ENCODE data around the gene EFCAB8.
"Not testable (repeated sequence)": the region's sequence is repeated elsewhere in the genome, so short reads cannot be mapped to it uniquely, and the experiment has no call there.

EFCAB8 gene

DNA sequence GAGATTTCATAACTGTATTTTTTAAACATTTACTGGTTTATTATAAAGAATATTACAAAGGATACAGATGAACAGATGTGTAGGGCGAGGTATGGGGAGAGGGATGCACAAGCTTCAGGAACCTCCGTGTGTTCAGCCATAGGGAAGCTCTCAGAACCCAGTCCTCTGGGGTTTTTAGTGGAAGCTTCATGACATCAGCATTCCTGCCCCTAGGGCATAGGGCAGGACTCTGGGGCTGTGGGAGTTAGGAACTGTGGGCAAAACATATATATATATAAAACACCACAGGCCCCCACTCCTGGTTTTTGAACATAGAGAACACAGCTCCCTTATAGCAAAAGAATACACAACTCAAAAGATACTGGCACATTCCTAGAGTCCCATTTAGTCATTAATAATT is 21.9 kb downstream of the EFCAB8 start:
- FAIRE-seq: no peak
- no peak for DNase-seq (ENCODE audit: insufficient read length, low spot score)

DNA sequence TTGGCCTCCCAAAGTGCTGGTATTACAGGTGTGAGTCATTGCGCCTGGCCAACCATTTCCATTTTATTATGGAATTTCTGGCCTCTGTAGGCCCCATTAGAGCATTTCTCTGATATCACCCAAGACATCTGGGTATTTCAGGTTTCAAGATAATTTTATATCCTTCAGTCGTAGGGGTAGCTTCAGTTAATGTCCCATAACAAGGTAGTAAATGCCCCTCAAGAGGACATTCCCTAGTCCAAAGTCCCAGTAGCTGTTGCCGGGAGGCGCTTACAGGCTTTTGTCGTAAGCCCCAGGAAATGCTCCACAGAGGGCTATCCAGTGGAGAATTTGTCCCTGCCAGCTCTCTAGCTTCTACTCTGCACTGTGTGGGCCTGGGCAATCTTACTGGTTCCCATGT is 24.4 kb downstream of the EFCAB8 start:
- DNase-seq (ENCODE audit: insufficient read length, low spot score) (no peak), FAIRE-seq (no peak)

DNA sequence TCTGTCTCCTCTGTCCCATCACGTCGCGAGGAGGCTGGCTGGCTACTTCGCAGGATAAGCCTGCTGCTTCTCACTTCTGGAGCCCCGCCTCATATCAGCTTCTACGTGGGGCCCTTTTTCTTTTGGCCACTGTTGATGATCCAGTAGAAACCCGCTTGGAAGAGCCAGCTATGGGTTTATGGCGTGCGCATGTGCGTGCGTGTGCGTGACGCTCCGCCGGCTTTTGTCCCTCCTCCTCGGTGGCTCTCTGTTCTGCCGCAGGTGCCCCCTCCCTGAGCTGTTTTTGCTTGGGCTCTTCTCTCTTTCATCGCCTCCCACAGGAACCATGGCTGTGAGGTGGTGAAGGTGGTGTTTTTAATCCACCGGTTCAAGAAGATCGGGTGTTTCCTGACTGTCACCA is 26.5 kb downstream of the EFCAB8 start:
- FAIRE-seq: no peak
- no peak for DNase-seq (ENCODE audit: insufficient read length, low spot score)

DNA sequence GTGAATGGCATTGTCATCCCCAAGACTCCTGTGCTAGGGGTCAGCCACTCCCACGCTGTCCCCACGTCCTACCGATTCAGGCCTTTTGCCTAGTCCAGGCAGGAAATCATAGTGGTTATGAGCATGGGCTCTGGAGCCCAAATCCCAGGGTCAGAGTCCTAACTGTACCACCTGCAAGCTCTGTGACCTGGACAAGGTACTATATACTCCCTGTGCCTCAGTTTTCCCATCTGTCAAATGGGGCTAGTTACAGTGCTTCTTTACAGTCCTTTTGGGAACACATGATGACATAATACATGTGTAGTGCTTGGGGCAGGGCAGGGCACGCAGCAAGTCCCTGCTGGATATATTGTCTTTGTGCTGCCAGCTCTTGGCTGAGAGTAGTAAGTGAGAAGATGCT is 27.2 kb downstream of the EFCAB8 start:
- DNase-seq (ENCODE audit: insufficient read length, low spot score): no peak
- no peak for FAIRE-seq

DNA sequence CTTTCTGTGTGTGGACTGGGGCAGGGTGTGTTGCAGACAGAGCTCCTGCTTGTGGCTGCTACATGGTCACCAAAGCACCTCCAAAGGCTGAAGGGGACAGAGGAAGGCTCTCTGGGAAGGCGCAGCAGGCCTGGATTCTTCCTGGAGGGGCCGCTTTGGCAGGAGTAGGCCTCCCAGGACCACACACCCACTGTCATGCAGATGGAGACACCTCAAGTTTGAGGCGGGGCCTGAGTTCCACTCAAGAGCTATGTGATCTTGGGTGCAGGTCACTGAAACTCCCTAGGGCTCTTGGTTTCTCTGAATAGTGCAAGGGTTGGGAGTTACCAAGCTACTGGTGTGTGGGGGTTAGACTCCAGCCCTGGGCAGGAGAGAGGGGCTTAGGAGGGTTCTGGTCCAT is 27.9 kb downstream of the EFCAB8 start:
- FAIRE-seq (no peak), DNase-seq (ENCODE audit: insufficient read length, low spot score) (no peak)

DNA sequence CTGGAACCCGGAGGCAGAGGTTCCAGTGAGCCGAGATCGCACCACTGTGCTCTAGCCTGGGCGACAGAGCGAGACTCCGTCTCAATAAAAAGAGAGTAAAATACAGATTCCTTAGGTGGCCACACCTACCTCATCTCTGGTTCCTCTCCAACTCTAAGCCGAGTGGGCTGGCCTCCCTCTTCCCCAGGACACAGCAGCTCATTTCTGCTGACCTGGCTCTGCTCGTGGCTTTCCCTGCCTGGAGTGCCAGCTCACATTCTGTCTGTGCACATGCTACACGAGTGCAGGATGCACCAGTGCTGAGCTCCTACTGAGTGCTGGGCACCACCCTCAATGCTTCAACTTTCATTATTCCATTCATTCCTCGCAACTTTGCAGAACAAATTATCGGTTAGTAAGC is 28.8 kb downstream of the EFCAB8 start:
- no peak for FAIRE-seq
- DNase-seq (ENCODE audit: insufficient read length, low spot score): no peak

DNA sequence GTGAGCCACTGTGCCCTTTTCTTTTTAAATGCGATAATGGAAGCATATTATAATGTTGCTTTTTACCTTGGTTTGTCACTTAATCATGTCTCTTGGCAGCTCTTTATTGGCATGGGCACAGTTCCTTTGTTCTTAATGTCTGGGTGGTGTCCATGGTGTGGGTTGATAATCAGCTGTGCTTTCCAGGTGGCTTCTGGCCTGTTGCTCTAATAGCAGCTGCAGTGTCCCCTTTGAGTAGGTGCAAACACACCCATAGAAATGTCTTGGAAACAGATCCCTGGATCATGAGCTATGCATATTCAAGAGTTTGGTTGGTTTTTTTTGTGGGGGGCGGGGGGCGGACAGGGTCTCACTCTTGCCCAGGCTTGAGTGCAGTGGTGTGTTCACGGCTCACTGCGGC is 29.9 kb downstream of the EFCAB8 start:
- no peak for DNase-seq (ENCODE audit: insufficient read length, low spot score)
- FAIRE-seq: no peak

DNA sequence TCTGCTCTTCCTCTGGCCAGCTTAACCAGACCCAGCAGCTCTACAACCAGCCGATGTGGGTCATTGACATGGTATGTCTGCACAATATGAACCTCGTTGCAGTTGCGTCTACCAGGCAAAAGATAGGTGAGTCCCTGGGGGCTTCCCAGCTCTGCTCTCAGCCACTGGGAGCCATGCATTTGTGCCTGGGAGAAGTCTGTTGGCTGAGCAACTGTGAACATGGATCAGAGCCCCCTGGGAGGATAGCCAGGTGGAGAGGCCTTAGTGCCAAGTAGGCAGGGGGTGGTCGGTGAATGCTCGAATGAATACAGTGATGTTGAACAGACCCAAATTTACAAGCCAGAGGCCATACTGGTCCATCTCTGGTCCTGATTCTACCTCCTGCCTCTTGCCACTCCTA is 30.6 kb downstream of the EFCAB8 start:
- no peak for FAIRE-seq

DNA sequence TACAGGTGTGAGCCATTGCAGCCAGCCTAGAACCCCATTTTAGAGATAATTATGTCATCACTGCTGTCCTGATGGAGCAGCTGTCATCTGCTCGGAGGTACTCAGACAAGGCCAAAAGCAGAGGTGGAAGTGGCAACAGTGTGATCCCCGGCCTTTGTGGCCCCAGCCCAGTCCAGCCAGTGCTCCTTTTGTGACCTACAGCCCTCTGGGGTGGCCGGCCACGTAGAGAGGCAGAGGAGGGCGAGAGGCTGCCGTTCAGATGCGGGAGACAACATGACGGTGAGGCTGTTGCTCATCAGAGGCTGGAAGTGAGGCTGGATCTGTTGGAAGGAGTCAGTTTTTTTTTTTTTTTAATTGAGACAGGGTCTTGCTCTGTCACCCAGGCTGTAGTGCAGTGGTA is 32.8 kb downstream of the EFCAB8 start:
- DNase-seq (ENCODE audit: insufficient read length, low spot score) (no peak), FAIRE-seq (no peak)

More for the DNA sequence above, 30.6 kb downstream of the EFCAB8 start:
- no peak for DNase-seq (ENCODE audit: insufficient read length, low spot score)

DNA sequence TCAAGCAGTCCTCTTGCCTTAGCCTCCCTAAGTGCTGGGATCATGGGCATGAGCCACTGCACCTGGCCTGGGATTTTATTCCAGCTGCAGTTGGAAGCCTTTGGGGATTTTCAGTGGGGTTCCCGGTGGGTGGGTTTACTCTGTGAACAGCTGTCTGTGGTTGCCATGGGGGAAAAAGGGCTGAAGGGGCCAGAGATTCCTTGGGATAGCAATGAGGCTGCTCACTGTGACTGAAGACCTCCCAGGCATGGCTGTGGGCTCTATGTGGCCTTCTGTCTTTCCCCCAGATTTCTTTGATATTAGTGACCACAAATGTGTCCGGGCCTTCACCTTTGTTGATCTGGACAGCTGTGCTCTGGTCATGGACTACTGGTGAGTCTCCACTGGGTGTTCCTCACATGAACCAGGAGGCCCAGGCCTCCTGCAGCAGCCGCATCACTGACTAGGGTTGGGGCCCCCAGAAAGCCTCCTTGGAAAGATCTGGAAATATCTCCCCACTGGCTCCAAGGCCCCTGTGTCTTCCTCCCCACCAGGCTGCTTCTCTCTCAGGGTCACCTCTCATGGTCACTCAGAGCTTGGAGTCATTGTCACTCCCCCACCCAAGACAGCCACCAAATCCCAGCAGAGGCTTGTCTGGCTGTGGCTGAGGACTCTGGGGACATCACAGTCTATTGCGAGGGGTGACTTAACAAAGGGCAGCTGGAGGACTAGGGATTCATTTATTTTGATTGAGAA is 33.4 kb downstream of the EFCAB8 start:
- DNase-seq (ENCODE audit: insufficient read length, low spot score): no peak
- no peak for FAIRE-seq

DNA sequence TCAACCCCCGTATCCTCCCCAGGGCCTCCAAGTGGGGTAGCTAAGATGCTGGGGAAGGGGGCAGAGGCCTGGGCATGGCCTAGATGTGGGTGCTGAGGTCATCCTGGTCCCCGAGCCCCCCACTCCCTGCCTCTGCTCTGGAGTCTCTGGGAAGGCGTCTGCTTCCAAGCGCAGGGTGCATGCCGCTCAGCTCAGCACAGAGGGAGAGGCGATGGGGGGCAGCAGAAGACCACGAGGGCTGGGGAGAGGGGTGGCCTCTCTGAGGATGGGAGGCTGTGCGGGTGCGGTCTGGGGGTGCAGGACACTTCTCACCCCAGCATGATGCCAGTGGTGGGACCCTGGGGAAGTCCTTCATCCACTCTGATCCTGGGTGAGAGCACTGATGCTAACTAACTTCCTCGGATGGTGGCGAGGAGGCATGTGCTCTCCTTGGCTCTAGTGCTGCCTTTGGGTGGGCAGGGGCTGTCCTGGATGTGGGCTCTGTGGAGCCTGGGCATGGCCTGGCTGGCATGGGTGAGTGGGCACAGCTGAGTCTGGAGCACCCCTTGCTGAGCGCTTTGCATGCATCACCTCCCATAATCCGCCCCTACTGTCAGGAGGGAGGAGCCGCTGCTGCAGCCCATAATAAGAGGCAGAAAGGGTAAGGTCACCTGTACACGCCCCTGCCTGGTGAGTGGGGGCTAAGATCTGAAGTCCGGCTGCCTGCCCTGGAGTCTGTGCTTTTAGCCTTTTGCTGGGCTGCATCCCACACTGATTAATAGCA is 34.7 kb downstream of the EFCAB8 start:
- FAIRE-seq: no peak
- DNase-seq (ENCODE audit: insufficient read length, low spot score): no peak

DNA sequence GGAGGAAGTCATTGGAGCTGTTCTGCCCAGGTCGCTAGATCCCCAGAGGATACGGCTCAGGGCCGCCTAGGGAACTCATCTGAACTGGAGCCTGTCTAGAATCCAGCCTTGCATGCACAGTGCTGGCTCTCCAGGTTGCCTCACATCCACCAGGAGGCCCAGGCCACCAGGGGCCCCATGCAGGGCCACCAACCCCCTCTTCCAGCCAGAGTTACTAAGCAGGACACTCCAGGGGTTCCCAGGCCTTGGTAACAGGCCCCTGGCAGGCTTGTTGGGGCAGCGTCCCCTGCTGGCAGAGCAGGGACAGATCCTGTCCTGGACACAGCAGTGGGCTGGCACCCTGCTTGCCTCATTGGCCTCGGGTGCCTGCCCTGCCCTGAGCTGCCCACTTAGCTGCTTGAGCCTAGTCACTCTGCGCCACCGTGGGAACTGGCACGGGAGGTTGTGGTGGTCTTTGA is 35.3 kb downstream of the EFCAB8 start:
- DNase-seq (ENCODE audit: insufficient read length, low spot score) (peak; percentile 48), FAIRE-seq (no peak)

DNA sequence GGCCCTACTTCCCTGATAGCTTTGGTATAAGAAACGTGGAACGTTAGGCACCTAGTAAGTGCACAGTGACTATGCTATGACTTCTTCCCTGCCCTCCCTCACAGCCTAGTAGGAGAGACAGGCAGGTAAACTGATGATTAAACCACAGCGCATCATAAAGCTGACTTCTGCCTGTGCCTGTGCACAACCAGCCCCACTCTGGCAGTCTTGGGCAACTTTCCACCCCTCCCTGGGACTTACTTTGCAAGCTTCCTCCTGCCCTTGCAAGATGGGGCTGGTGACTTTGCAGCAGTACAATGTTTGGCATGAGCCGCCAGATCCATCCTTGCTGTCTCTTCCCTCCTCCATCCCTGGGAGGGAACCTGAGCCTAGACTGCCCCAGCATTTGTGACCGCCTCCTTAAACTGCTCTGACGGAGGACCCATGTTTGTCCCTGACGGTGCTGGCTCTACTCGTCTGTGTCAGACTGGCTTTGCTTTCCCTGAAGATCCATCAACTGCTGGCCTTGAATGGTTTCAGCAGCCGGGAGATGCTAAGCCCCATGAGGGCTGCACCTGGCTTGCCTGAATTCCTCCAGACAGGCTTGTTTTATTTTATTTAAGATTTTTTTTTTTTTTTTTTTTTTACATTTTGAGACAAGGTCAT is 36.1 kb downstream of the EFCAB8 start:
- DNase-seq (ENCODE audit: insufficient read length, low spot score) (no peak), FAIRE-seq (peak; percentile 42)

DNA sequence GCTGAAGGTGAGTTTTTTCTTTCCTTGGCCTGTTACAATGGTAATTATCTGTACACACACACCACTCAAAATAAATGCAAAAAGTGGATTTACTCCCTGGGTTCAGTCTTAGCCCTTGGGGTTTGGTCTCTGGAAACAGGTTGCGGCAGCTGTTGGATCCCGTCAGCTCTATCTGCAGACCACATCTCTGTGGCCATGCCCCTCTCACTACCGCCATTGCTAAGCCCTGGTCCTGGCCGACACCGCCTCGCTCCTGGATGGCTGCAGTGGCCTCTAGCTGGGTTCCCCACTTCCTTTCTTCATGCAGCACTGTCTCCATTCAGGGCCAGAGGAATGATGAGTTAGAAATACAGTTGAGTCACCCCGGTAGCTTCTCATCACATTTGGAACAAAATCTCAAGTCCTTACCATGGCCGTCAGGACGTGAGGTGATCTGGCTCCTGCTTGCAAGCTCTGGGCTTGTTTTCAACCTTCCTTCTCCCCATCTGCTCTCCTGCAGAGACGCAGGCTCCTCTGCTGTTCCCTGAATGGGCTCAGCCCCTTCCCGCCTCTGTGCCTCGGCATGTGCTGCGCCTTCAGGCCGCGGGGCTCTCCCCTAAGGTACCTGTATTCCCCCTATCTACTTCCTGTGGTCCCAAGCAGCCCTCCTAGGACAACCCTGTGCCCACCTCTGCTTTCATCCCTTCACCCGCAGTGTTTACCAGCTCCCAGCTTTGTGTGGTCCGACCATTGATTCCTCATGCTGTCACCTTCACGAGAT is 38.0 kb downstream of the EFCAB8 start:
- DNase-seq (ENCODE audit: insufficient read length, low spot score): no peak
- no peak for FAIRE-seq

DNA sequence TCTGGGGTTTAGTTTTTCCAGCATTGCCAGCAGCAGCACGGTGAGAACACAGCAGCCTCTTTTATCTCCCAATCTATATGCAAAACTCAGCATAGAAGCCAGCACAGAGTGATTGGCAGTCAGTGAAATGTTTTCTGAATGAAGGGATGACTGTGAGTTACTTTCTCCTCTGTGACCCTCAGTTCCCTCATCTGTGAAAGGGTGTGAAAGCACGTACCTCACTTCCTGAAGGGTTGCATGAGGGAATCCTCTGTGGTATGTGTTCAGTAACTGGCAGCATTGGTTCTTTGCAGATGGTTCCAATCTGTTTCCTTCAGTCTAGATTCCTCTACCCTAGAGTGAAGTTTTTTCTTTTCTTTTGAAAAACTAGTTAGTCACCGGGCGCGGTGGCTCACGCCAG is 40.0 kb downstream of the EFCAB8 start:
- FAIRE-seq (no peak), DNase-seq (ENCODE audit: insufficient read length, low spot score) (no peak)

DNA sequence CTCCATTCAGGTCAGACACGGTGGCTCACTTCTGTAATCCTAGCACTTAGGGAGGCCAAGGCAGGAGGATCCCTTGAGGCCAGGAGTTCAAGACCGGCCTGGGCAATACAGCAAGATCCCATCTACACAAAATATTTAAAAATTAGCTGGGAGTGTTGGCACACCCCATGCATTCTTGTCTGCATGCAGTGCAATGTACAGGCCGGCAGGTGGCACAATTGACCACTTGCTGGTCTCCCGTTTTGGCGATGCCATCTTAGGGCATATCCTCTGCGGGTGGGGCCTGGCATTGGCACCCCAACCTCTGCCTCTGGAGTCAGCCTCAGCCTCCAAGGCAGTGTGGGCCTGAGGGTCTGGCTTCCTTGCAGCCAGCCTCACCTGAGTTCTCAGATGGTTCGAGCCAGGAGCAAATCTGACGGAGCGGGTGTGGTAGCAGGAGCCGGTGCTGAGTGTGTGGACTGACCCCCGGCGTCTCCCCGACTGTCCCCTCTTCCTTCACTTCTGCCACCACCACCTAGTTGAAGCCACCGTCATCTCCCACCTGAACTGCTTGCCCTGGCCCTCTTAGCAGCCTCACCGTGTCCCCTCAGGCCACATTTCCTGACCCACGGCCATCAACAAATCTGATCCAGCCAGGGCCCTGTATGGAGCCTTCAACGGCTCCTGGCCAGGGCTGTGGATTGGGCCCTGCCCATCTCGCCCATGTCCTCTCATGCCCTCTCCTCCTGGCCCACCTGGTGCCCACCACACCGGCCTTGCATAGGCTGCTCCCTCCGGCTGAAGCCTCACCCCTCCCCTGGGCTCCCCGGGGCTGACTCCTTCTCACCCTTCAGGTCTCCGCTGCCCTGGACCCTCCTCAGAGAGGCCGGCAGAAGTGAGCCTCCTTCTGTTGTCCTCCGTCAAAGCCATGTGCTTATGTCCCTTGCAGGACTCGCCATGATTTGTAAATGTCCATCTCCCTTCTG is 44.0 kb downstream of the EFCAB8 start:
- DNase-seq (ENCODE audit: insufficient read length, low spot score): peak; percentile 87
- peak; percentile 87 for FAIRE-seq

DNA sequence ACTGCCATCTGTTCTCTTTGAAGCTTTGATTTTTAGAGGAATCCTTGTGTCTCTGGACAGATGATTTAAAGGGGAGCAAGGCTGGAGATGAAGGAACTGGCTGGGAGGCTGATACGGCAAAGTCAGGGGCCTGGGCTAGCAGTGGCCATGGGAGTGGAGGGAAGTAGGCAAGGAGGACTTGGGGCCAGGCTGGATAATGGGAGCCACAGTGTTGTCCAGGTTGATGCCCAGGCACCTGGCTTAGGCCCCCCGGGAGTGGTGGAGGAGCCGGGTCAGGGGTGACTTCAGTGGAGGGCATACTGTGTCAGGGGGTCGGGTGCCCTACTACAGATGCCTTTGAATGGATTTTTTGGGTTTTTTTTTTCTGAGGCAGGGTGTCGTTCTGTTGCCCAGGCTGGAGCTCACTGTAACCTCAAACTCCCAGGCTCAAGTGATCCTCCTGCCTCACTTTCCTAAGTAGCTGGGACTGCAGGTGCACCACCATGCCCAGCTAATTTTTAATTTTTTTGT is 45.0 kb downstream of the EFCAB8 start:
- FAIRE-seq (no peak), DNase-seq (ENCODE audit: insufficient read length, low spot score) (no peak)

DNA sequence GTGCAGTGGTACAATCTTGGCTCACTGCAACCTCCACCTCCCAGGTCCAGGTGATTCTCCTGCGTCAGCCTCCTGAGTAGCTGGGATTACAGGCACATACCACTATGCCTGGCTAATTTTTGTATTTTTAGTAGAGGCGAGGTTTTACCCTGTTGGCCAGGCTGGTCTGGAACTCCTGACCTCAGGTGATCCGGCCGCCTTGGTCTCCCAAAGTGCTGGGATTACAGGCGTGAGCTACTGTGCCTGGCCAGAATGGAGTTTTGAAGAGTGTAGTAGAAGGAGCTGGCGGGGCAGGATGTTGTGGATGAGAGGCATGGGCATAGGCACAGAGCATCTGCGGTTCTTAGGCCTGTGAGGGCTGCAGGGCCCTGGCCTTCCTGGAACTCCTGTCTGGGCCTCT is 46.0 kb downstream of the EFCAB8 start:
- DNase-seq (ENCODE audit: insufficient read length, low spot score); FAIRE-seq: not testable (repeated sequence)

DNA sequence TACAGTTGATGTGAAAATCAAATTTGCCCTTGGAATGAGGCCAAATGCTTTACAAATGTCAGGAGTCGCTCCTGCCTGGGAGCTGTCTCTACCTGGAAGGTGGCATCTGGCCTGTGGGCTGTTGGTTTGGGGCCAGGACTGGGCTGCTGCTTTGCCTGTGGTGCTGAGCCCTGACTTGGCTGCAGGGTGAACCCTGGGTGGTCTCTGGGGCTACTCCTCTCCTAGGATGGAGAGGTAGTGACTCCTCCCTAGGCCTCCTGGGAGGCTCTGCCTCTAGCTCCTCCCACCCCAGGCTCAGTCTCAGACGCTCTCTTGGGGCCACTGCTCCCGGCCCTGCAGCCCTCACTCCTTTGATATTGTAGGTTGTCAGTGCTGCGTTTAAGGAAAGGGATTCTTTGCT is 47.5 kb downstream of the EFCAB8 start:
- DNase-seq (ENCODE audit: insufficient read length, low spot score): no peak
- no peak for FAIRE-seq
